Measurements from ENCODE around the gene SLC16A10. TPM values are rescaled to one million over a fixed set of nuclear protein-coding genes. Genes with fewer than 3 reads are reported as not detected.
"Not testable (repeated sequence)": the region's sequence is repeated elsewhere in the genome, so short reads cannot be mapped to it uniquely, and the experiment has no call there.

Gene SLC16A10, protein sequence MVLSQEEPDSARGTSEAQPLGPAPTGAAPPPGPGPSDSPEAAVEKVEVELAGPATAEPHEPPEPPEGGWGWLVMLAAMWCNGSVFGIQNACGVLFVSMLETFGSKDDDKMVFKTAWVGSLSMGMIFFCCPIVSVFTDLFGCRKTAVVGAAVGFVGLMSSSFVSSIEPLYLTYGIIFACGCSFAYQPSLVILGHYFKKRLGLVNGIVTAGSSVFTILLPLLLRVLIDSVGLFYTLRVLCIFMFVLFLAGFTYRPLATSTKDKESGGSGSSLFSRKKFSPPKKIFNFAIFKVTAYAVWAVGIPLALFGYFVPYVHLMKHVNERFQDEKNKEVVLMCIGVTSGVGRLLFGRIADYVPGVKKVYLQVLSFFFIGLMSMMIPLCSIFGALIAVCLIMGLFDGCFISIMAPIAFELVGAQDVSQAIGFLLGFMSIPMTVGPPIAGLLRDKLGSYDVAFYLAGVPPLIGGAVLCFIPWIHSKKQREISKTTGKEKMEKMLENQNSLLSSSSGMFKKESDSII
- 1 to 10 TPM; 6.6 to 8.1 TPM for total RNA-seq

DNA sequence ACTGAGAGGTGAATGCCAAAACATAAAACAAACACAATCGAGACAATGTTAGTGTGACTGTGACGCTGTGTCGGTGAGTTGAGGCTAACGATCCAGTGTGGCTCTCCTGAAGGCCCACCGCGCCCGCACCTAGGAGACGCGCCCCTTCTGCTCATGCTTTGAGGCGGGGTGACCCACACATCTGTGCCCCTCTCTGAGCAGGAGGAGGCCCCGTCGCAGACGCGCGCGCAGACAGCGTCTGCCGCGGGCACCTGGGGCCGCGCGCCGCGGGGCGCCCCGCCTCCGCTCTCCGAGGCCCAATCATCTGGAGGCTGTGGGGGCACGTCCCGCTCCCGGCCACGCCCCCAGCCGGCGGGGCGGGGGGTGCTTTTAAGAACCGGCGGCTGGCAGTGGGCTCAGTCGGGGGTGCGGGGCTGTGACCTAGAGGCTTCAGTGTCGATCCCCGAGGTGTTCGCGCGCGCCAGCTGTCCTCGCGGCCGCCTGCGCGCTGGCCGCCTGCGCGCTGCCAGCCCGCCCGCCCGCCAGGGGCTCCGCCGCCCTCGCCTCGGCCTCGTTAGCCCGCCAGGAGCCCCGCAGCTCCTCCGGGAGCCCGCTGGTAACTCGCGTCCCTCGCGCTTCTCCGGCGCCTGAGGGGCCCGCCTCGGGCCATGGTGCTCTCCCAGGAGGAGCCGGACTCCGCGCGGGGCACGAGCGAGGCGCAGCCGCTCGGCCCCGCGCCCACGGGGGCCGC lies at the start of gene SLC16A10:
SLC16A10 (plus strand) TSS at position 398 of the 730 bp plus-strand sequence; CDS start at position 648, 250 bp downstream.
- Mint-ChIP-seq H3K36me3 (ENCODE audit: low read depth) (no peaks in the 10 kb centered on the region), H3K4me1 (ENCODE audit: low read depth) (peaks cover 36% of the 10 kb centered on the region), H3K27ac (peak within 1 kb of the TSS; percentile 76), H3K27me3 (ENCODE audit: low read depth) (no peaks in the 10 kb centered on the region), H3K4me3 (peak within 1 kb of the TSS; percentile 89), H3K9me3 (no peaks in the 10 kb centered on the region)
- DNase-seq: peak; percentile 74
- intact Hi-C loops (cut with micrococcal nuclease): loop anchor here (1.0 to 10.0 kb wide), 5 partner anchors 123 to 1000 kb away; partner anchors contain the start of genes FAM229B and TUBE1
- CTCF ChIA-PET: interaction anchor here (0.6 to 1.2 kb wide), 4 partner anchors 86 to 172 kb away, joined by 3 read pairs; a partner anchor contains a TSS

DNA sequence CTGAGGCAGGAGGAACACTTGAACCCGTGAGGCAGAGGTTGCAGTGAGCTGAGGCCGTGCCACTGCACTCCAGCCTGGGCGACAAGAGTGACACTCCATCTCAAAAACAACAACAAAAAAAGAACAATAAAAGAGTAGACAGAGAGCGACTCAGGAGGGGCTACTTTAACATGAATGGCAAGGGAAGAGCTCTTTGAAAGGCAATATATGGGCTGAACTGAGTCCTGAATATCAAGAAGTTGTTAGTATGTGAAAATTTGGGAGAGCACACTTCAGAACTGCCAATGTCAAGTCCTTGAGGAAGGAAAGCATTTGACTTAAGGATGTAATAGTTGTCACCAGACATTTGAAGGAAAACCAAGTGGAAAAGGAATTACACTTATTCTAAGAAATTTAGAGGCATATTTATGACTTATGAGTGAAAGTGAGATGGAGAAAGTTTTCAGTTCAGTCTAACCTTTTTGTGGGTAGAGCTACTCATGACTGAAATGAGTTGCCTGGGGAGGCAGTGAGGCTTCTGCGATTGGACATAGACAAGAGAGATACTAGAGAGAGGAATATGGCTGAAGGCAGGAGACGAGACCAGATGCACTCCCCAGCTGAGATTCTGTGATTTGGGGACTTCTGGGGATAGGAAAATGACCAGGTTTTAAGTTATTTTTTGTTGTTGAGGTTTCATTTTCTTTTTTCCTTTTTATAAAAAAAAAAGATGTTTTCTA lies 48.6 kb upstream of the SLC16A10 start:
- H3K4me1 Mint-ChIP-seq (ENCODE audit: low read depth): peaks cover 6% of the 10 kb centered on the region
- no peak overlapping the region for H3K27ac Mint-ChIP-seq
- no peaks in the 10 kb centered on the region for H3K9me3 Mint-ChIP-seq
- CTCF ChIA-PET: interaction anchor here (1.9 kb wide), 1 partner anchor 19 kb away, joined by 5 read pairs; no protein-coding TSS in a partner anchor
- no peaks in the 10 kb centered on the region for H3K27me3 Mint-ChIP-seq (ENCODE audit: low read depth)
- peak; percentile 31 for DNase-seq
- H3K4me3 Mint-ChIP-seq: no peak overlapping the region
- no peaks in the 10 kb centered on the region for H3K36me3 Mint-ChIP-seq (ENCODE audit: low read depth)
- intact Hi-C loops (cut with micrococcal nuclease): no loop called here

DNA sequence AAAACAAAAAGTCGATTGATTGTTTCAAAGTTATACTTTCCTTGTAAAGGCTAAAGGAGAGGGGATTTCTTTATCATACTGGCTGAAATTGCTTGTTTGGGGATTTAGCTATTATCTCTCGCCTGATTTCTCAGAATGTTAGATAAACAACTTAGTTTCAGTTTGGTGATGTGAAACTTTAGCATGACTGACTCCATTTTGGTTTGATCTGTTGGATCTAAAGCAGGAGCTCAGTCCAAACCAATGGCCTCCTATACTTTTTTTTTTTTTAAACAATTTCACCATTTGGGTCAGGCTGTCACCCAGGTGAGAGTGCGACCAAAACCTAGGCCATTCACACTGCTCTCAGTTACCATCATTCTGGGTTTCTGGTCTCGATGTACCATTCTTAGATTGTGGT lies 45.4 kb upstream of the SLC16A10 start:
- Mint-ChIP-seq H3K27me3 (ENCODE audit: low read depth) (no peaks in the 10 kb centered on the region), H3K4me1 (ENCODE audit: low read depth) (peaks cover 6% of the 10 kb centered on the region), H3K27ac (no peak overlapping the region), H3K4me3 (no peak overlapping the region), H3K9me3 (no peaks in the 10 kb centered on the region), H3K36me3 (ENCODE audit: low read depth) (no peaks in the 10 kb centered on the region)
- intact Hi-C loops (cut with micrococcal nuclease): no loop called here
- CTCF ChIA-PET: interaction anchor here (0.6 to 1.4 kb wide), 6 partner anchors 62 to 969 kb away, joined by 3 to 5 read pairs (median 3); a partner anchor contains a TSS
- DNase-seq: no peak

DNA sequence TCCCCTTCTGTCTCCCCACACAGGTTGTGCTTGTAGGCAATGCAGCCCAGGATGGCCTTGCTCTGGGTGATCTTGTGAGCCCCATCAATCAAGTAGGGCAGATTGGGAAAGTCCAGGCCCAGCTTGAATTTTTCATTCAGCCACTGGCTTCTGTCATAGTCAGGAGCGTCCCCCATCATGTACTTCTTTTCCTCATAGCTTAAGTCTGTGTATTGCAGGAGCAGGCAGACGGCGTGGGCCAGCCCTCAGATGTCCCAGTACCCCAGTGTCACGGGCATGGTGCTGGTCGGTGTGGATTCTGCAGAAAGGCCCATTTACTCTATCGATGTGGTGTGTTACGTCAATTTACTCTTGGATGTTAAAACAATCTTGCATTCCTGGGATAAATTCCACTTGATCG lies 40.1 kb upstream of the SLC16A10 start:
- H3K4me1 Mint-ChIP-seq (ENCODE audit: low read depth): no peaks in the 10 kb centered on the region
- H3K27me3 Mint-ChIP-seq (ENCODE audit: low read depth): no peaks in the 10 kb centered on the region
- H3K4me3 Mint-ChIP-seq: no peak overlapping the region
- DNase-seq: no peak
- H3K9me3 Mint-ChIP-seq: no peaks in the 10 kb centered on the region
- H3K36me3 Mint-ChIP-seq (ENCODE audit: low read depth): no peaks in the 10 kb centered on the region
- intact Hi-C loops (cut with micrococcal nuclease): no loop called here
- CTCF ChIA-PET: interaction anchor here (0.7 to 1.1 kb wide), 2 partner anchors 10 to 167 kb away, joined by 7 read pairs; no protein-coding TSS in a partner anchor
- no peak overlapping the region for H3K27ac Mint-ChIP-seq

DNA sequence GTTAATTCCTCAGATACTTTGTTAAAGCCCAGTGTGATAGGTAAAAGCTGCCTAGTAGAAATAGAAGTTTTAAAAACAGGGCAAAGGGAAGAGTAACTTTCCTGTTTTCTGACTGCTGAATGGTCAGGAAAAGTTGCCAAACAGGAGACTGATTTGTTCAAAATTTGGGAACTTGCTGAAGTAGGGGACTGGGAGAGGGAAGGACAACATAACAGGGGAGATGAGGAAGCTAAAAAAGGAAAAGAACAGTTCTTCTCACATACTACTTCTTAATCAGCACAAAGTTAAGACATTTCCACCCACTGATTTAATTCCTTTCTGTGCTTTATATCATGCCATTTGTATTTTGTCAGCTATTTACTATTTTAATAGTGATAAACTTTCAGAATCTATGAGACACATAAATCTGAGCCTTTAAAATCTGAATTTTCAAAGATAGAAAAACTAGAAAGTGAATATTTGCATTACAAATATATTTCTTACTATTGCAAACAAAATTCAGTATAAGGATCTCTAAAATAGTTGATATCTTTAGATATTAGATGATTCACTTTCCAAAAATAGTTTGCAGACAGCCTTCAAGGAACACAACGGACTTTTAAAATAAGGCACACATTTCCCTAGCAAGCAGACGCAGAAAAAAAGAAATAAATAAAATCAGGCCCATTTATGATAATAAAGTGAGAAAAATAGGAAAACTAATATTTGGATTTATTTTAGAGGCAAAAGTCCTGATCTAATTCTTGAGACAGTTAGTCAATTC lies 36.9 kb upstream of the SLC16A10 start:
- no peaks in the 10 kb centered on the region for H3K36me3 Mint-ChIP-seq (ENCODE audit: low read depth)
- CTCF ChIA-PET: no interaction called here
- no peaks in the 10 kb centered on the region for H3K9me3 Mint-ChIP-seq
- H3K4me3 Mint-ChIP-seq: no peak overlapping the region
- no peak overlapping the region for H3K27ac Mint-ChIP-seq
- intact Hi-C loops (cut with micrococcal nuclease): loop anchor here (10.0 kb wide), 1 partner anchor 594 kb away; no protein-coding TSS in a partner anchor
- H3K4me1 Mint-ChIP-seq (ENCODE audit: low read depth): no peaks in the 10 kb centered on the region
- H3K27me3 Mint-ChIP-seq (ENCODE audit: low read depth): no peaks in the 10 kb centered on the region
- DNase-seq: no peak

DNA sequence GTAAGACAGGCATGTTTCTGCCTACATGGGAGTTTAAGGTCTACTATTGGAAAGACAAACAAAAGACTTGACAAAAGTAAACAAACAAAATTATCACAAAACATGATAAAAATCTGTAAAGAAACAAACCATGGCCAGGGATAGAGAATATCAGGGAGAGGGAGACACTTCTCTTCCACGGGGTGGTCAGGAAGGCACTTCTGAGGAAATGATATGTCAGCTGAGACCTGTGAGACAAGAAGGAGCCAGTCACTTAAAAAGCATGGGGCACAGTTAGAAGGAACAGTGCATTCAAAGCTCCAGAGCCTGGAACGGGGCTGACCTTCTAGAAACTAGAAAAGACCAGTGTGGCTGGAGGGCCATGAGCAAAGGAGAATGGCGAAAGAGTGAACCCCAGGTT lies 35.1 kb upstream of the SLC16A10 start:
- H3K27ac Mint-ChIP-seq: no peak overlapping the region
- H3K4me3 Mint-ChIP-seq: no peak overlapping the region
- no peaks in the 10 kb centered on the region for H3K4me1 Mint-ChIP-seq (ENCODE audit: low read depth)
- no peaks in the 10 kb centered on the region for H3K36me3 Mint-ChIP-seq (ENCODE audit: low read depth)
- no peaks in the 10 kb centered on the region for H3K9me3 Mint-ChIP-seq
- no peaks in the 10 kb centered on the region for H3K27me3 Mint-ChIP-seq (ENCODE audit: low read depth)
- CTCF ChIA-PET: interaction anchor here (0.6 kb wide), 1 partner anchor 23 kb away, joined by 3 read pairs; no protein-coding TSS in a partner anchor
- DNase-seq: no peak
- intact Hi-C loops (cut with micrococcal nuclease): loop anchor here (10.0 kb wide), 1 partner anchor 593 kb away; no protein-coding TSS in a partner anchor

DNA sequence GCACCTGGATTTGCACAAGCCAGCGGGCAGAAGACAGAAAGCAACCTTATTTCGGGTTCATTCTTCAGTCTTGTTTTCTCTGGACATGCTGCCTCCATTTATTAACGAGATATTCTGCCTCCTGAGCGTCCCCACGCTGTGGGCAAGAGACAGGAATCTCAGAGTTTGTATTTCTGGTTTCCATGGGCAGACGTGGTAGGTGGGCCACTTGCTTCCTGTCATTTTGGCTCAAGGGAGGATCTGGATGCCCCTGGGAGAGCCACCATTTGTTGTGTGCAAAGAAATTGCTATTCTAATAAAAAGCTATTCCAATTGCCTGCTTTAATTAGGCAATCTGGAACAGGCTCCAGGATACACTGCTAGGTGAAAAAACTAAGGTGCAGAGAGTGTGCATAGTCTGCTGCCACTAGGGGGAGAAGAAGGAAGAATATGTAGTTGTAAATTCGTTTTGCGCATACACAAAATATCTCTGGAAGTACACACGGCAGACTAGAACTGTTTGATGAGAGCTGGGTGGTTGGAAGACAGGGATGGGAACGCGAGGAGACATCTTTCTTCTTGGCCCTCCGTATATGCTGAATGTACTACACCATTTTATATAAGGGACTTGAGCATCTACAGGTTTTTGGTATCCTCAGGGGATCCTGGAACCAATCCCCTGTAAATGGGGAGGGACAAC lies 30.1 kb upstream of the SLC16A10 start:
- Mint-ChIP-seq H3K9me3 (no peaks in the 10 kb centered on the region), H3K4me3 (no peak overlapping the region), H3K27me3 (ENCODE audit: low read depth) (no peaks in the 10 kb centered on the region), H3K27ac (no peak overlapping the region), H3K36me3 (ENCODE audit: low read depth) (no peaks in the 10 kb centered on the region), H3K4me1 (ENCODE audit: low read depth) (no peaks in the 10 kb centered on the region)
- intact Hi-C loops (cut with micrococcal nuclease): loop anchor here (1.0 to 10.0 kb wide), 4 partner anchors 153 to 985 kb away; no protein-coding TSS in a partner anchor
- DNase-seq: no peak
- CTCF ChIA-PET: interaction anchor here (0.6 to 4.1 kb wide), 27 partner anchors 8 to 1002 kb away, joined by 3 to 84 read pairs (median 4); a partner anchor contains a TSS

DNA sequence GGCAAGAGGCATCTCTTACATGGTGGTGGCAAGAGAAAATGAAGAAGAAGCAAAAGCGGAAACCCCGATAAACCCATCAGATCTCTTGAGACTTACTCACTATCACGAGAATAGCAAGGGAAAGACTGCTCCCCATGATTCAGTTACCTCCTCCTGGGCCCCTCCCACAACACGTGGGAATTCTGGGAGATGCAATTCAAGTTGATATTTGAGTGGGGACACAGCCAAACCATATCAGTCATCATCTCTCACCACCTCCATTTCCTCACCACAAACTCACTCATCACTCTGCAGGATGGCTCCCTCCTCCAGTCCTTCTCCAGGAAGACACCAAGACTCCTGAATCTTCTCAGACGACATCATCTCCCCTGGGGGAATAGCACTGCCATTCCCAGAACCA lies 25.8 kb upstream of the SLC16A10 start:
- Mint-ChIP-seq H3K27ac (no peak overlapping the region), H3K4me1 (ENCODE audit: low read depth) (peaks cover 4% of the 10 kb centered on the region), H3K4me3 (no peak overlapping the region), H3K27me3 (ENCODE audit: low read depth) (no peaks in the 10 kb centered on the region), H3K36me3 (ENCODE audit: low read depth) (peaks cover 3% of the 10 kb centered on the region), H3K9me3 (peaks cover 8% of the 10 kb centered on the region)
- DNase-seq: no peak
- intact Hi-C loops (cut with micrococcal nuclease): no loop called here
- CTCF ChIA-PET: no interaction called here

DNA sequence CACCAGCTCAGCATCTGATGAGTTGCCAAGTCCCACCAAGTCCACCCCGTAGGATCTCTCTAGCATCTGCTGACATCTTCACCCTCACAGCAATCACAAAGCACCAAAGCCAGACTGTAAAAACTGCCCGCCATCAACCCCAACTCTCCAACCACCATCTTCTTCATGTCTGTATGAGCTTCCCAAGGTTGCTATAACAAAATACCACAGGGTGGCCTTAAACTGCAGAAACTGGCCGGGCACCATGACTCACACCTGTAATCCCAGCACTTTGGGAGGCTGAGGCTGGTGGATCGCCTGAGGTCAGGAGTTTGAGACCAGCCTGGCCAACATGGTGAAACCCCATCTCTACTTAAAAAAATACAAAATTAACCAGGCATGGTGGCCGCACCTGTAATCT lies 25.3 kb upstream of the SLC16A10 start:
- H3K4me3 Mint-ChIP-seq; intact Hi-C loops (cut with micrococcal nuclease); H3K27me3 Mint-ChIP-seq (ENCODE audit: low read depth); H3K36me3 Mint-ChIP-seq (ENCODE audit: low read depth); DNase-seq; H3K27ac Mint-ChIP-seq; H3K9me3 Mint-ChIP-seq; H3K4me1 Mint-ChIP-seq (ENCODE audit: low read depth); CTCF ChIA-PET: not testable (repeated sequence)

DNA sequence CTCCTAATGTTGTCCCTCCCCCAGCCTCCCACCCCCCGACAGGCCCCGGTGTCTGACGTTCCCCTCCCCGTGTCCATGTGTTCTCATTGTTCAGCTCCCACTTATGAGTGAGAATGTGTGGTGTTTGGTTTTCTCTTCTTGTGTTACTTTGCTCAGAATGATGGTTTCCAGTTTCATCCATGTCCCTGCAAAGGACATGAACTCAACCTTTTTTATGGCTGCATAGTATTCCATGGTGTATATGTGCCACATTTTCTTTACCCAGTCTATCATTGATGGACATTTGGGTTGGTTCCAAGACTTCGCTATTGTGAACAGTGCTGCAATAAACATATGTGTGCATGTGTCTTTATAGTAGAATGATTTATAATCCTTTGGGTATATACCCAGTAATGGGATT lies 24.4 kb upstream of the SLC16A10 start:
- intact Hi-C loops (cut with micrococcal nuclease); H3K9me3 Mint-ChIP-seq; H3K27ac Mint-ChIP-seq; H3K36me3 Mint-ChIP-seq (ENCODE audit: low read depth); H3K4me1 Mint-ChIP-seq (ENCODE audit: low read depth); H3K4me3 Mint-ChIP-seq; CTCF ChIA-PET; DNase-seq; H3K27me3 Mint-ChIP-seq (ENCODE audit: low read depth): not testable (repeated sequence)
